Measurements from ENCODE around the gene B4GALNT3.

DNA sequence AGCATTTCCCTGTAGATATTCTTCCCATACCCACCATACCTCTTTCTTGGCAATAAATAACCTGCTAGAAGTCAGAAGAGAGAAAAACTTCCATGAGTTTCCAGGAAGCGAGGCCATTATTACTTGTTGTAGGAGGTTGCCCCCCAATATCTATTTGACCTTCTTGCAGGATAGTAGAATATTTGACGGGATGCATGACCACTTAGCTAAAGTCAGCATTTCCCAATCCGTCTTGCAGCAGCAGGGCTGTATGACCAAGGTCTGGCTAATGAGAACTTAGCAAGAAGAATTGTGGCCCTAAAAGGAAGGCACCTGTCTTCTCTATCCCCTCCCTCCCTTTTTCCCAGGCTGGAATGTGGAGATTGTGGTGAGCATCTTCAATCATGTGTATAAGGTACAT lies 152.0 kb downstream of the B4GALNT3 start:
- TF ChIP-seq RCOR1 (IDR thresholded peaks at IDR 0.05; ENCODE audit: low read depth, low read length) (no peak), CHD2 (IDR thresholded peaks at IDR 0.05; ENCODE audit: low read length, partially characterized antibody) (no peak), JUN (IDR thresholded peaks at IDR 0.05) (no peak), POLR2A (IDR thresholded peaks at IDR 0.05; ENCODE audit: low read length) (no peak)
- TF ChIP-seq, protein P1, sequence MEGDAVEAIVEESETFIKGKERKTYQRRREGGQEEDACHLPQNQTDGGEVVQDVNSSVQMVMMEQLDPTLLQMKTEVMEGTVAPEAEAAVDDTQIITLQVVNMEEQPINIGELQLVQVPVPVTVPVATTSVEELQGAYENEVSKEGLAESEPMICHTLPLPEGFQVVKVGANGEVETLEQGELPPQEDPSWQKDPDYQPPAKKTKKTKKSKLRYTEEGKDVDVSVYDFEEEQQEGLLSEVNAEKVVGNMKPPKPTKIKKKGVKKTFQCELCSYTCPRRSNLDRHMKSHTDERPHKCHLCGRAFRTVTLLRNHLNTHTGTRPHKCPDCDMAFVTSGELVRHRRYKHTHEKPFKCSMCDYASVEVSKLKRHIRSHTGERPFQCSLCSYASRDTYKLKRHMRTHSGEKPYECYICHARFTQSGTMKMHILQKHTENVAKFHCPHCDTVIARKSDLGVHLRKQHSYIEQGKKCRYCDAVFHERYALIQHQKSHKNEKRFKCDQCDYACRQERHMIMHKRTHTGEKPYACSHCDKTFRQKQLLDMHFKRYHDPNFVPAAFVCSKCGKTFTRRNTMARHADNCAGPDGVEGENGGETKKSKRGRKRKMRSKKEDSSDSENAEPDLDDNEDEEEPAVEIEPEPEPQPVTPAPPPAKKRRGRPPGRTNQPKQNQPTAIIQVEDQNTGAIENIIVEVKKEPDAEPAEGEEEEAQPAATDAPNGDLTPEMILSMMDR (IDR thresholded peaks at IDR 0.05): no peak
